B cell (primary cell): ENCODE data around the gene PPP2R1A. TPM values are rescaled to one million over a fixed set of nuclear protein-coding genes. Genes with fewer than 3 reads are reported as not detected.

Experiments
- ATAC-seq: fragments of 200-7000 bp; cut with Tn5 transposase; one replicate; pipeline ENCODE4 v1.10.0; 2021; ENCODE audit warnings: low read depth, mild to moderate bottlenecking, moderate number of reproducible peaks, moderate library complexity
- CTCF ChIA-PET: fragments of 350-600 bp; sonication (Branson Sonifier 250); formaldehyde crosslinking; loops from one replicate; lab custom pipeline; 2021; ENCODE audit warnings: antibody characterized with exemption, inconsistent platforms; lab: Charles Lee
- POLR2A ChIA-PET: fragments of 350-600 bp; sonication (Branson Sonifier 250); formaldehyde crosslinking; loops from one replicate; lab custom pipeline; 2021; ENCODE audit warnings: antibody characterized with exemption; lab: Charles Lee
- DNase-seq: peaks from one replicate; pipeline ENCODE4 v3.0.0; 2013
- H2AFZ ChIP-seq: 2 replicates; pipeline ENCODE4 v1.6.1; 2012; ENCODE audit warnings: mild to moderate bottlenecking, low read depth, low read length; ENCODE audit not compliant: insufficient read depth, poor library complexity, severe bottlenecking
- H3K27ac ChIP-seq, 2 donors: 1 replicate in 1 of 2; 2 replicates in 1 of 2; pipeline ENCODE4 v1.5.1; 2012 to 2013; ENCODE audit warnings: low read length in 2 of 2, mild to moderate bottlenecking in 2 of 2, moderate library complexity in 1 of 2
- H3K27me3 ChIP-seq, 4 experiments: fragments of 200-600 bp in 1 of 4; sonication (generic) in 1 of 4; replicated peaks in 1 of 4; 1 replicate in 2 of 4; 2 replicates in 2 of 4; pipeline versions ENCODE4 v1.6.1 to v1.7.0; 2013 to 2016; ENCODE audit warnings: low read length in 3 of 4, mild to moderate bottlenecking in 2 of 4, mixed read lengths in 1 of 4, moderate library complexity in 1 of 4; ENCODE audit not compliant: insufficient read depth in 4 of 4, control insufficient read depth in 3 of 4; ENCODE audit errors: control extremely low read depth in 1 of 4
- H3K36me3 ChIP-seq, 2 experiments: replicated peaks in 1 of 2; 1 replicate in 1 of 2; 2 replicates in 1 of 2; pipeline versions ENCODE4 v1.6.1 to v1.7.1; 2013; ENCODE audit warnings: low read length in 1 of 2; ENCODE audit not compliant: insufficient read depth in 2 of 2, control insufficient read depth in 1 of 2; ENCODE audit errors: control extremely low read depth in 1 of 2, extremely low read depth in 1 of 2
- H3K4me1 ChIP-seq, 2 donors: fragments of 200-600 bp in 1 of 2; sonication (generic) in 1 of 2; 1 replicate in 1 of 2; 2 replicates in 1 of 2; pipeline versions ENCODE4 v1.5.1 to v1.6.1; 2013 to 2017; ENCODE audit warnings: low read length in 2 of 2; ENCODE audit not compliant: control insufficient read depth in 2 of 2, insufficient read depth in 2 of 2
- H3K4me2 ChIP-seq: replicated peaks from 2 replicates; pipeline ENCODE3; 2012; ENCODE audit warnings: mild to moderate bottlenecking, low read depth, low read length; ENCODE audit not compliant: poor library complexity, severe bottlenecking
- H3K4me3 ChIP-seq, 5 experiments: fragments of 200-600 bp in 1 of 5; sonication (generic) in 1 of 5; 1 replicate in 3 of 5; 2 replicates in 2 of 5; pipeline versions ENCODE4 v1.5.1 to v1.7.0; 2011 to 2016; ENCODE audit warnings: low read length in 4 of 5, mild to moderate bottlenecking in 4 of 5, low read depth in 2 of 5, control low read depth in 1 of 5, moderate library complexity in 1 of 5; ENCODE audit not compliant: insufficient read depth in 1 of 5; ENCODE audit errors: control extremely low read depth in 1 of 5, extremely low read depth in 1 of 5
- H3K79me2 ChIP-seq: fragments of 200-600 bp; sonication (generic); one replicate; pipeline ENCODE4 v1.6.0; 2016; ENCODE audit warnings: low read length; ENCODE audit not compliant: control insufficient read depth, insufficient read depth
- H3K9ac ChIP-seq: fragments of 200-600 bp; sonication (generic); 2 replicates; pipeline ENCODE4 v1.6.1; 2017; ENCODE audit warnings: mild to moderate bottlenecking, low read length, moderate library complexity
- H3K9me3 ChIP-seq, 3 donors: one replicate each; pipeline versions ENCODE4 v1.6.1 to v1.7.1; 2013; ENCODE audit warnings: low read length in 2 of 3; ENCODE audit not compliant: control insufficient read depth in 2 of 3, insufficient read depth in 1 of 3; ENCODE audit errors: control extremely low read depth in 1 of 3
- H4K20me1 ChIP-seq: 2 replicates; pipeline ENCODE4 v1.6.0; 2012; ENCODE audit warnings: mild to moderate bottlenecking, low read length; ENCODE audit not compliant: insufficient read depth, control insufficient read depth, poor library complexity, severe bottlenecking
- H3K27ac Mint-ChIP-seq: one replicate; pipeline ENCODE4 v1.8.0; 2021; ENCODE audit warnings: mixed read lengths
- H3K27me3 Mint-ChIP-seq: one replicate; pipeline ENCODE4 v1.8.0; 2021; ENCODE audit warnings: mixed read lengths
- H3K4me1 Mint-ChIP-seq: one replicate; pipeline ENCODE4 v1.8.0; 2021; ENCODE audit warnings: mixed read lengths
- H3K4me3 Mint-ChIP-seq: one replicate; pipeline ENCODE4 v1.8.0; 2021; ENCODE audit warnings: mixed read lengths
- H3K9me3 Mint-ChIP-seq: one replicate; pipeline ENCODE4 v1.8.0; 2022; ENCODE audit warnings: mixed read lengths; ENCODE audit not compliant: insufficient read depth
- CTCF ChIP-seq: fragments of 200-600 bp; IDR thresholded peaks from one replicate; pipeline ENCODE4 v1.8.0; 2022; ENCODE audit warnings: antibody characterized with exemption, mild to moderate bottlenecking
- EZH2 ChIP-seq: IDR thresholded peaks from 2 replicates; pipeline ENCODE4 v1.6.1; 2012; ENCODE audit warnings: borderline replicate concordance, low read depth, mild to moderate bottlenecking, moderate library complexity, low read length; ENCODE audit not compliant: insufficient read depth, poor library complexity, severe bottlenecking
- WGBS: methylation state at CpG from one replicate; pipeline ENCODE4 v1.1.5; 2013; ENCODE audit warnings: missing lambda C conversion rate; ENCODE audit not compliant: insufficient coverage; 5-methylcytosine and 5-hydroxymethylcytosine counted together
- intact Hi-C: fragments of 100-400 bp; cut with micrococcal nuclease; formaldehyde crosslinking; loops from one replicate; pipeline ENCODE4 v1.10.0; 2022
- polyA plus RNA-seq: library from polyadenylated mRNA; depleted of rRNA; stranded (reverse); fragments of >200 nt; gene quantifications from 2 replicates; pipeline ENCODE4 v1.2.3, GENCODE V29; 2012
- total RNA-seq, 2 donors: library from RNA; stranded (reverse); fragments of 120-200 nt in 1 of 2; gene quantifications; 1 replicate in 1 of 2; 2 replicates in 1 of 2; pipeline versions ENCODE4 v1.2.3 to v1.2.4, GENCODE V29; 2013 to 2022

The PPP2R1A gene
- total and polyA plus RNA-seq, 2 donors (not counting 1 experiment from before 2014, with no cell fraction given) = 108 to 202 TPM

GRCh38 chr19:52197964-52198363, 8.1 kb downstream of the PPP2R1A start:
- CTCF ChIA-PET = interaction anchor here (1.0 to 3.2 kb wide), 3 partner anchors 23 to 59 kb away, joined by 3 to 9 read pairs (median 7); partner anchors contain the start of gene ZNF616

GRCh38 chr19:52198678-52199077, 8.8 kb downstream of the PPP2R1A start:
- DNase-seq (no peak), ATAC-seq (no peak)
- Histone ChIP-seq H3K27me3 (no peaks in the 10 kb centered on the region), H3K79me2 (peaks cover 97% of the 10 kb centered on the region), H3K9ac (no peak overlapping the region), H2AFZ (no peak overlapping the region), H3K4me2 (no peak overlapping the region), H4K20me1 (peaks cover 95% of the 10 kb centered on the region), H3K9me3 (no peaks in the 10 kb centered on the region), H3K27ac (no peak overlapping the region), H3K36me3 (peaks cover 0 to 84% of the 10 kb centered on the region in 2 experiments), H3K4me1 (peaks cover 9 to 13% of the 10 kb centered on the region in 2 donors), H3K4me3 (no peak overlapping the region)
- no CpG with 5 or more reads among the region's 3 CpGs for WGBS
- no peaks in the 10 kb centered on the region for H3K9me3 Mint-ChIP-seq
- intact Hi-C loops = no loop called here
- TF ChIP-seq CTCF = no peak
- TF ChIP-seq EZH2 = no peak
- H3K4me3 Mint-ChIP-seq = no peak overlapping the region
- ChIA-PET CTCF (interaction anchor here (1.0 to 3.2 kb wide), 3 partner anchors 24 to 60 kb away, joined by 3 to 9 read pairs (median 7); partner anchors contain the start of gene ZNF616), POLR2A (no interaction called here)
- peaks cover 52% of the 10 kb centered on the region for H3K4me1 Mint-ChIP-seq
- H3K27ac Mint-ChIP-seq = no peak overlapping the region
- no peaks in the 10 kb centered on the region for H3K27me3 Mint-ChIP-seq

More at GRCh38 chr19:52197964-52198363, 8.1 kb downstream of the PPP2R1A start:
- Mint-ChIP-seq H3K4me1 (peaks cover 54% of the 10 kb centered on the region), H3K27ac (no peak overlapping the region), H3K9me3 (no peaks in the 10 kb centered on the region), H3K4me3 (no peak overlapping the region), H3K27me3 (no peaks in the 10 kb centered on the region)
- Histone ChIP-seq H3K27ac (no peak overlapping the region), H3K4me2 (no peak overlapping the region), H3K4me3 (no peak overlapping the region), H3K27me3 (no peaks in the 10 kb centered on the region), H4K20me1 (peaks cover 95% of the 10 kb centered on the region), H3K9ac (no peak overlapping the region), H3K4me1 (peaks cover 9 to 17% of the 10 kb centered on the region in 2 donors), H3K79me2 (peaks cover 97% of the 10 kb centered on the region), H3K36me3 (peaks cover 0 to 83% of the 10 kb centered on the region in 2 experiments), H2AFZ (no peak overlapping the region), H3K9me3 (no peaks in the 10 kb centered on the region)
- ATAC-seq (no peak), DNase-seq (no peak)
- POLR2A ChIA-PET = no interaction called here
- intact Hi-C loops = no loop called here
- TF ChIP-seq EZH2 (no peak), CTCF (no peak)
- 100% methylated on average over 1 of the region's 3 CpGs for WGBS
